ENCODE data around the gene TMEM207.
"Not testable (repeated sequence)": the region's sequence is repeated elsewhere in the genome, so short reads cannot be mapped to it uniquely, and the experiment has no call there.

Gene TMEM207

DNA sequence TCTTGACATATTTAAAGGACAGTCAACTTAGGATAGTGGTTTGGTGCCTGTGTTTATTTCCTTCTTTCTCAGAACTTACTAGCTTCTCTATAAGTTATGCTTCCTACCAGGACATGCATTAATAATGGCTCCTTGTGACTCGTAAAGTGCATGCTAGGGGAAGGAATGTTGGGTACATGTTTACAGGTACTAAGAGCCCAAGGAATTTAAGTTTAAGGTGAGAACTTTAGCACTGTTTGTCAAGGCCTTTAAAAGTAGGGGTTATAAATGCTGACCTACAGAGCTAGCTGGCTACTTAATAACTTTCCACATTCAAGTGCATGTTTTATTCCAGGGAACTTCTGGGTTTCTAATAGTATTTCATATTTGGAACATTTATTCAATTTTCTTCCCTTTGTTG, at the start of gene TMEM207:
Gene TMEM207, minus strand, starts transcription at position 101 of the 400 bp plus-strand sequence. Its CDS starts 92 bp downstream, at position 9.
- no peak for DNase-seq

DNA sequence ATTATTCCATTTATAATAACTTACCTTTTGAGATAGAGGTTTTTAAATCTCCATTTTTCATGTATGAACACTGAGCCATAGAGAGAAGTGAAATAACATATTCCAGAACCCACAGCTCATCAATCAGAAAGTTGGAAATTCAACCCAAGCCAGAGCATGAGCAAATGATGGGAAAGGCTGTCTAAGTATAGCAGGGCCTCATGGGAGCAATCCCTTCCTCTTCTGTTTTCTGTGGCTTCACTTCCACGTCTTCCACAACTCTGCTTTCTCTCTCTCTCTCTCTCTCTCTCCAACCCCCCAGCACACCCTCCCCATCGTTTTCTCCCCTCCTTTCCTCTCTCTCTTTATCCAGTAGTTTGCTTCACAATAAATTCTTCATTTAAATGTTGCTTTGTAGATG, 49.4 kb upstream of the TMEM207 start:
- no peak for DNase-seq

DNA sequence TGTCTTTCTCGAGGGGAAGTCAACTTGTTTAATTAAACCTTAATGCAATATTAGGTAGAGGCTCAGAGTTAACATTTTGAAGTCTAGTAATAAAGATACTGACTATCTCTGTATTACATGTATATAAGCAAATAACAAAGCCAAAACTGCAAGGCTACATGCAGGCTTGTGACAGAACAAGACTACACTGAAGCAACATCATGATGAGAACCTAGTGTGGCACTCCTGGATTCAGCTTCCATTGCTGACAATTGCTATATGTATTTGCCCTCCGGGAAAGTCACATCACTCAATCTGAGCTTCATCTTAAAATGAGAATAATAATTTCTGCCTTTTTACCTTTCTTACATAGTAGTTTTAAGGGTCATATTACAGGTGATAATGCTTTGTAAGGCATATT, 48.6 kb upstream of the TMEM207 start:
- no peak for DNase-seq

DNA sequence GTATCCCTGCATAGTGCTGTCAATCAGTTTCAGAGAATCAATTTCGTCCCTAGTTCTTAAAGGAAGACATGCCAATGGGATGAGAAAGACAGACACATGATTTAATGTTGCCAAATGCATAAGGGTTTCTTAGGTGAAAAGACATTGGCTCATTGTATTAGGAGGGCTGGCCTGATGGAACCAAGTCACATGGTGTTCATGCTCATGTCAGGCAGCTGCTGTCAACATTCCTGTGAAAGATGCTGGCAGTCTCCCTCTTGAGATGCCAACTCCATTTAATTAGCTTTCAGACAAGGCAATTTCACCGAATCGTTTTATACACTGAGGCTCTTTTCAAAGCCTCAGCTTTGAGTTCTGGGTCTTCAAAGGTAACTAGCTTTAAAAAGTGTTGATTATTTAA, 48.1 kb upstream of the TMEM207 start:
- no peak for DNase-seq

DNA sequence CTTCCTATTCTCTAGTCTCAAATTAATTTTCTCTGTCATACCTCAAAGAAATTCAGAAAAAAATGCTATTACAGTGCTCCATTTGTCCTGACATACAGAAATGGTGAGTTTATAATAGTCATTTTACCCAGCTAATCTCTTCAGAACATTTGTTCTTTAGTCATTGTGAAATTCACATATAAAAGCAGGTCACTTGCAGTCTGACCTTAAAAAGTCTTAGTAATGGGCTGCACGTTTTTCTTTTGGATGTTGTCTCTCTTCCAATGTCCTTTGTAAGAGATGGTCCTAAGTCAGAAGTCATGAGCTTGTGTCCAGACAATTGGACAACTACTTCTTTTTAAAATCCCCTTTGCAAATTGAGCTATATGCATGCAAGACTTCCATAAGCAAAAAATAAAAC, 47.2 kb upstream of the TMEM207 start:
- DNase-seq: no peak

DNA sequence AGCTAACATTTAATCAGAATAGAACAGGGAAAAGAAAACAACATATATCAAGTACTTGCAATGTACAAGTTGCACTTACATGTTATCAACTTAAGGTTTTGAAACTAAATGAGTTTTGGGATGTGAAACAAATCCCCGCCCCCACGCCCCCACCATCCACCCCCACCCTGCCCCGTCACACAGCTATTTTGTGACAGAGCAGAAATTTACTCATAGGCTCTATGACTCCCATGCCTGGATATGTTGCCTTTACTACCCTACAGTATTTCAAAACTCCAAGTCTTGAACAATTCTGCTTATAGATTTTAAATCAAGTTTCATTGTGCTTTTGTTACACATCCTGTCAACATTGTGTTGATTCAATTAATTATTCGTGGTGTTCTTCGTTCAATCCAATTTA, 46.1 kb upstream of the TMEM207 start:
- DNase-seq: no peak

DNA sequence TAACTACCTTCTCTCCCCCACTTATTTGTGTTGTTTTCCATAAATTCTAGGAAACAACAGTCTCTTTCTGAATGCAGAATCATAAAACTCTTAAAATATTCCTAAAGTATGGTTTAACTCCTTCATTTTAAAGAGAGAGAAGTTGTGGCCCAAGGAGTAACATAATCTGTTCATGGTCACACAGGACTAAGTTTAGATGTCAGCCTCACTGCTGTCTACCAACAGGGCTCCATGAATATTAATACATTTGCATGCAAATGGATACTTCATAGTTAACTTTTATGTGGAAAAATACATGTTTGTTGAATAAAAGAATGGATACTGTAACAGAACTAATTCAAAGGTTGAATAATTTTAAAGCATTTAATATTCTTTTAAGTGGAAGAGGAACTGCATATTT, 45.7 kb upstream of the TMEM207 start:
- DNase-seq: no peak

DNA sequence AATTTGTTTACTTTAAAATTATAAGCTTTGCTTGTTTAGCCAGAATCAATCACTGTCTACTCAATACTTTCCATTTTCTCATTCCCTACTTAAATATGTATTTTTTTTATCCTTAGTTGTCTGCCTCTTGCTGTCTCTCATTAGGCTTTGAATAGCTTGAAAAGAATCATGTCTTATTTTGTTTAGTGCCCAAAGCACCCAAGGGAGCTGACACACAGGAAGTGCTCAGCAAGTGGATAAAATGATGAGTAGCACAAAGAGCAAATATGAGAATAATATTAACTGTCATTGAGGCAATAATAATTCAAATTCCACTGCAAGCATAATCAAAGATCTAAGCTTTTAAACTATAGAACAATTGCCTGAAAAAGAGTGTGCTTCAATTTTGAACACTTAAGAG, 45.2 kb upstream of the TMEM207 start:
- no peak for DNase-seq

DNA sequence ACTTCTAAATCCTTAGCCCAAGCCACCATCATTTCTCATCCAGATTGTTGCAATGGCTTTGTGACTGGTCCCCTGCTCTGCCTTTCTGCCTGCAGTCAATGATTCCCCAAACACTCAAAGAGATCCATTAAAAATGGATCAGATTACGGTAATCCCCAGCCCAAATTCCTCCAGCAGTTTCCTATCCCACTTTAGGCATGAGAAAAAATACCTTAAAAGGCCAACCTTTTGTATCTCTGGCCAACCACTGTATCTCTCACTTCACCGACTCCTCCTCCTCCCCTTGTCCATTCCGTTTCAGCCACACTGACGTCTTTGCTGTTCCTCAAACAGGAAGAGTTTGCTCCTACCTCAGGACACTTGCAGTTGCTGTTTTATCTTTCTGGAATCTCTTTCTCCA, 43.3 kb upstream of the TMEM207 start:
- DNase-seq: no peak

DNA sequence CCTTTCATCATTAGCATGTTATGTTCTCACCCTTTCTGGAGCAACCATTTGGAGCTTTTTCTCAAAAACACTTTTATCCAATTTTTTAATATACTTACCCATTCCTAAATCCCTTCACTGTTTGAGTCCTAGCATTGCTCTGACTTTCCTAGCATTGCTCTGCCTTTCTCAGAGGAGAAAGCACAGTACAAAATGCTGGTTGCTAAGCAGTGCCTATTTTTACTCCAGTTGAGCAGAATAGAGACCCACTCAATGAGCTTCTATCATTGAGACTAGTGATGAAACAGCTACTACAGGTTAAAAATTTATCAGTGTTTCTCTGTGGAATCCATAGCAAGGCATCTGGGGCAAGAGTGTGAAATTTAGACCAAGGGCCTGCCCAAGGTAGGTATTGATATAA, 42.4 kb upstream of the TMEM207 start:
- no peak for DNase-seq

DNA sequence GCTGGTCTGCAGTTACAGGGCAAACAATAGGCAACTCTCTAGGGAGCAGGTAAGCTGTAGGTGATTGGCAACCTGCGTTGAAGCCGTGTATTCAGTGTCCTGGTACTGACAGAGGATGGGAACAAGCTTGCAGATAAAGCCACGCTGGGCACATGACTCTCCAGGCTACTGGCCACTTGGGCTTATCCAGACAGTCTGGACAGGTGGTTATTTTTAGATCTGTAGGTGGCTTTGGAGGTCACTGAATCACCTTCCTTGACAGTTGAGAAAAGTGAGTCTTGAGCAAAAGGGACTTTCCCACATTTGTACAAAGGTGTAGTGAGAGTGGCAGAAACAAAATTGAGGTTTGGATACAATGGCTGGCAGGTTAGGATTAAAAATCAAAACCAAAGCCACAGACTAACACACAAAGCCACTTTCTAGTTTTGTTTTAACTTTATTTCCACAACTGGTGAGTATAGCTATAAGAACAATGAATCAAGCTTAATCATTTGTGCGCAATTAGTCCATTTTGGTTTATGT, 41.9 kb upstream of the TMEM207 start:
- DNase-seq: no peak

DNA sequence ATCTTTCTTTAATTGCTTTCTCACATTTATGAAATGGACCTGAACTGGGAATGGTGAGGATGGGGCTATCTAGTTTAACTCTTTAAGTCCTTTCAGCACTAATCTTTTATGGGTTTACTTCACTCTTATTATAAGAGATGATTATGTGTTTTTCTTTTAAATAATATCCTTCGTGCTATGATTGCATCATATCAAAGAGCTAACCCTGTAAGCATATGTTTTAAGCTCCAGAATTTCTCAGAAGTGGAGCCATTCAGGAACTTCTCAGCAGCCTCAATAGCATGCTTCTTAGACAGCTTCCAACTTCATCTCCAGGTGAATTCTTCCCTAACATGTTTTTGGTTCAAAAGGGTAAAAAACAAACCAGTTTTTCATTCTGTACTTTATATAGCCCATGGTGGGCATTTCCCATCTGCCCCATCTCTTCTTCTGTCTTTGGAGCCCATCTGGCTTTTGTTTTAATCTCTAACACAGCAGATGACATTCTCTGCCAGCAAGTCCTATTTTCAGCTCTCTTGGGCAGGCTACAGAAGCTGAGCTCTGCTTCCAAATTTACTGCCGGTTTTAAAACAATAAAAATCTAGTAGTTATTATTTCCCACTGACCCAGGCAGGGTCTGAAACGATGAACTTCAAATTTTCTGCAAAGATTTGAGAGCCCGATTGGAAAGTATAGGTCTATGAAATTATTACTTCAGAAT, 37.4 kb upstream of the TMEM207 start:
- DNase-seq: no peak

DNA sequence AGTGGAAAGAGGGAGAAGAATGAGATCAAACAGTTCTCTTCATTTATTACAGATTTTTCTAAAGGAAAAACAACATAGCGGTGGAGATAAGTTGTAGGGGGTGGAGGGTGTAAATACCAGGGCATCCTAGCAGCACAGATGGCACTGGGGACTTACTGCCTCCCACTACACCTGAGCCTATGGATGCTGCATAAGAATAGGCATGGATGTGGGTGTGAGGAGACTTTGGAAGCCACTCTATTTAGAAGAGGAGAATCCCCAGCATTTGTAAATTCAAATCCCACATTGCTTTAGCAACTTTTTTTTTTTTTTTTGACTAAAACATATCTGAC, 36.8 kb upstream of the TMEM207 start:
- DNase-seq: no peak

DNA sequence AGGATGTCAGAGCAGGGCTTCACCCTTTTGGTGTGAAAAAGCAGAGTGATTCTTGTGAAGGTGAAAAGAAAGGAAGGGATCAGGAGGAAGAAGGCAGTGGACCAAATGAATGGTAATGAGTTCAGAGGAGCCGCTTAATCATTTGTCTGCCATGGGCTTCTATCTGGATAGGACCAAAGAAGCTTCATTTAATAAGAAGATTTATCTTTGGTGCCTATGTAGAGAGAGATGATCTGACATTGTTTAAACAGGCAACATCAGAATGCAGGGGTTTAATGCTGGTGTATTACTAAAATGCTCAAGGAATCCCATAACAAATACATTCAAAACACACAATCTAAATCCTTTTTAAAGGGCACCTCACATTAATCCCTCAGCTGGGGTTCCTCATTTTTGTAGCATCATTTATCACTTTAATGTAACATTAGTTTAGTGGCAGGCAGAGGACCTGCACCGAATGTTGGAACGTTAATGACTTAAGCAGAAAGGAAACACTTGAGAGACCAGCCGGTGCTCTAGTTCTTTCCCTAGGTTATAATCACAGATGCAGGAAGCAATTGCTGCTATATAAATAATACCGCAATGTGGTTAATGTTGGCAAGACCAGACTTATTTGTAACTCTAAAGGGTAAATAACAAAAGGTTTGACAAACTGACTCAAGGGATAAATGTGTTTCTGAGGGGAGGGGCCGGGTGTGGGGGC, 36.3 kb upstream of the TMEM207 start:
- DNase-seq: no peak

DNA sequence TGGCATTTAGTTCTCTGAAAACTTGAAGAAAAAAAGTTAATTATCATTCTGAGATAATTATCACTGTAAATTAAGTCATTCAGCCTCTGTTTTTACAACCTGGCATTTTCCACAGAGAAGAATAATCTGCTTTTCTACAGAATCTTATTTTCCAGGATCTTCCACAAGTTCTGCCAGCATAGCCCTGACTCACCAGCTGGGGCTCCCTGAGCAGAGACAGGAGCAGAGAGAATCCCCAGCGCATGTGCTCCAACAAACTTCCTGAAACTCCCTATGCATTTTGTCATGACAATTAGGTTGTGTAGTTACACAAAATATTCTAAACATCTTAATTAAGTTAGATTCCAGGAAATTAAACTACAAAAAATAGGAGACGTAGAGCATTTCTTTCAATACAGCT, 32.1 kb upstream of the TMEM207 start:
- DNase-seq: no peak

DNA sequence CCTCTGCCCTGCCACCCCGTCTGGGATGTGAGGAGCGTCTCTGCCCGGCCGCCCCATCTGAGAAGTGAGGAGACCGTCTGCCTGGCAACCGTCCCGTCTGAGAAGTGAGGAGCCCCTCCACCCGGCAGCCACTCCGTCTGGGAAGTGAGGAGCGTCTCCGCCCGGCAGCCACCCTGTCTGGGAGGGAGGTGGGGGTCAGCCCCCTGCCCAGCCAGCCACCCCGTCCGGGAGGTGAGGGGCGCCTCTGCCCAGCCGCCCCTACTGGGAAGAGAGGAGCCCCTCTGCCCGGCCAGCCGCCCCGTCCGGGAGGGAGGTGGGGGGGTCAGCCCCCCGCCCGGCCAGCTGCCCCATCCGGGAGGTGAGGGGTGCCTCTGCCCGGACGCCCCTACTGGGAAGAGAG, 23.6 kb upstream of the TMEM207 start:
- not testable (repeated sequence) for DNase-seq

DNA sequence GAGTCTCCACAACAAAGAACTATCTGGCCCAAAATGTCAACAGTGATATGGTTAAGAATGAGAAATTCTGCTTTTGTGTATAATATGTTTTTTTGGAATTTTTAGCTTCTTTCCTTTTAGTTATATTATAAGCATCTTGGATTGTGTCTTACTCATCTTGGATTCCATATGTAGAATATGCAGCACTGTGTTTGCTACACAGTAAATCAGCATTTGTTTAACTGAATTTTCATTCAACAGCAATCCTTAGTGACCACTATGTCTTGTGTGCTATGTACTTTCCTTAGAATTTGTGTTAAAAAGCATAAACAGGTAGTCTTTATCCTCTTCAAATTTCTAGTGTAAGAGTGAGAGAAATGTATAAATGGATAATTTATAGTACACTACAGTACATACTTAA, 18.2 kb upstream of the TMEM207 start:
- DNase-seq: no peak

DNA sequence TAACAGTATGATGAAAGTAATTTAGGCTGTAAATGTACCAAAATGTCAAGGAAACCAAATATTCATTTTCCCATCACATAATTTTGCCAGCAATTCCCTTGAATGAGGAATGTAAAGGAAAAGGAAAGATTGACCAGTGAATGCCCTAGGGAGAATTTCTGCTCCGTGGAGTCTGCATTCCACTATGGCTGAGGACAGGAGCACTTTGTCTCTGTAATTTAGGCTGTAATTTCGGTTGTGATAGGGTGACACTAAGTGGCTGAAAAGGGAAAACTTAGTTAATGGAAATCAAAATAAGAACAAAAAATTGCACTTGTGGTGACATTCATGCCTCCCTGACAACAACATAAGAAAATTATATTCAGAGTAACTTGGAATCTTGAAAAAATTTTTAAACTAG, 8.3 kb upstream of the TMEM207 start:
- DNase-seq: no peak

DNA sequence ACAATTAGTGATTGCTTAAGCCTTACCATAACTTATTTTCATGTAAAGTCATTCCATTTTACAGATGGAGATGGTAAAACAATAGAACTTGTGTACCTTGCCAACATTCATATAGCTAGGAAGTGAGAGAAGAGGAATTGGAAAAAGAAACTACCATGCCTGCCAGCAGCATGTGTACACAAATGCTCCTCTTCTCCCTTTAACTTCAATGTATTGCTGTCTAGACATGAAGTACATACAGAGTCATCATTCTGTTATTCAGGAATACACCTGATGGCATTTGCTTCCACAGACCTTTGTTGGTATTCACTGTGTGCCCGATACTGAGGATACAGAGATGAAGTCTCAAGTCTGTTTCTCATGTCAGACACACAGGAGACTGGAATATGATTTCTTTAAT, 7.1 kb upstream of the TMEM207 start:
- DNase-seq: no peak

DNA sequence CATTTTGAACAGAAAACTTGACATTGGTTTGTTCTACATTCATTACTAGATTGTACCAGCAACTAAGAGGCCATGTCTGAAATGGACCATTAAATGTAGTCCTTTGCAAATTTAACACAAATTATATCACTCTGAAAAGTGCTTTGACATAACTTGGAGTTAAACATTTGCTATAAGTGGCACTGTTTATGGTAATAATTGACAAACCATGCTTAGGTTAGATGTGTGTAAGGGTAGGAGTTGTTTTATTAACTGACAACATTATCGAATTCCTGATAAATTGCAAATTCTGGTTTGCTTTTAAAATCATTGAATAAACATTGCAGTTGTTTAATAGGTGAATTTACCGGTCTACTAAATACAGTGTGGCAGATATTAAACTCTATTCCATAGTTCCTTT, 6.1 kb upstream of the TMEM207 start:
- DNase-seq: no peak

DNA sequence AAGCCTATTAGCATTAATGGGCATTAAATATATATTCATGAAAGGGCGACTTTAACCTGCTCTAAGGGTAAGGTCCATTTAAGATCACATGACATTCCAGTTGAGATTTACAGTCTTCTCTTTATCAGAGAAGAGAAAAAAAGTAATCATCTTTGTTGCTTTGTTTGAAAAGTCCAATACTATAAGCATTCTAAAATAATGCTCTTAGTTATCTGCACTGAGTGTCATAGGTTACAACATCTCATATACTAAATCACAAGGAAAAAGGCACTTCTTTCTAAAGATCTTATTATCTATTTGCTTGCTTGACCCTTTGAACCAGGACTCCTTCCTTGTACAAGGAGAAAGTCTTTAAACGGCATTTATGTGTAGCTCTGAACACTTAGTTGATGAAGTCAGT, 1.4 kb downstream of the TMEM207 start:
- no peak for DNase-seq

DNA sequence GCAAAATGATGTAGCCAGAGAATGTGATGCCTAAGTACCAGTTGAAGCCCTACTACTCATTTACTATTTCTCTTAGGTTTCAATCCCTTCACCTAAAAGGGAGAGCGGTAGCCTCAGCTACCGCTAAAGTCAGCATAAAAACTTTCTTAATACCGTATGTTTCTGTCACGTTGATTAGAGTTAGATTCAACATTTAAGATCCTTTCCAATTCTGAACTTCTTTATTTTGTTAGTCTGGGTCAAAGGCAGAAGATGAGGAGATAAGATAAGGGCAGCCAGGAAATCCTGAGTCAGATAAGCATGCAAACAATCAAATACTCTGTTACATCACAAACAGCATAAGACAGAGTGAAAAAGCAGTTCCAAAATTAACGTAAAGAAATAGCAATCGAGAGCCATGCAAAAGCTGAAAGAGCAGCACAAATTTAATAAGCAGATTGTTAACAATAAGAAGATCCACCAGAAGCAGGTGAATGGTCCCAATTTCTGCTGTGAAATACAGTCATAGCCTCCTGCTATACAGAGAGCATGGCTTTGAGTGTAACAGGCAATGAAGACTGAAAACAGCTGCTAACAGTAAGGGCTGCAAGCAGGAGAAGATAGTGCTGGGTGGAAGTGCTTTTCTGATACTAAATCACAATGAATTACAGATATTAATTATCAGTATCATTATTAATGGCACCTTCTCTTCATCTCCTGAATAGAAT, 3.0 kb downstream of the TMEM207 start:
- DNase-seq: no peak

DNA sequence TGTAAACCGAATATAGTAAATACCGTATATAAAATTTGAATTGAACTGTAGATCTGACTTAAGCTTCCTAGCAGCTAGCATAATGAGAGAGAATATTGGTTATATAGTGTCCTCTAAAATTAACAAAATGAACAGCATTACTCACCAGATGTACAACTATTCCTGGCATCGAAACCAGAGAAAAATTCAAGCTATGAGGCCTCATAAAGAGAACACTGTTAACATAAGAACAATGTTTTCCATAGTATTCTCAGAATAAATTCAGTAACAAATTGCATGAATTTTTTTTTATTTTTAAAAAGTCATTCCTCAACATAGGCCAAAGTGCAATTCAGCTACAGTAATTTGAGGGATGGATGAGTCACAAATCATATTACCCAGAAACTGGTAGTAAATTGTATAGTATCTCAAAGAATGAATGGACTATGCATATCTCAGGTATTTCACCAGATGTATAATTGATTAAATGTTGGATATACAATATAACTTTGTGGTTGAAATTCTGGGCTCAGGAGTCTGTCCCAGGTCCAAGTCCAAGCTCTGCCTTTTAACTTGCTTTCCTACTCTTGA, 5.0 kb downstream of the TMEM207 start:
- no peak for DNase-seq

DNA sequence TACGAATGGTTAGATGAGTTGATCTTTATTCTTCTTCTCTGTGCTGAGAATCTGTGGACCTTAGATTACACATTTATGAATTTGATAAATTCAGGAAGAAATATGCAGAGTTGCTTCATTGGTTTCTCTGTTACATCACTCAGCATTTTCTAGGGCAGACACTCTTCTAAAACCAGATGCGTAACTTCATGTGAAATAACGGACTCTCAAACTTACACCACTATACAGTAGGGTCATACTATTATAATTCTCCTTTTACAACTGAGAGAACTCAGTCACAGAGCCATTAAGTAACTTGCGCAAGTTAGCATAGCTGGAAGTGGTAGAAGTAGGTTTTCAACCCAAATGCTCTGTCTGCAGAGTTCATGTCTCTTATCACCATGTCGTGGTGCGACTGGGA, 5.7 kb downstream of the TMEM207 start:
- DNase-seq: no peak

Data from 8988T (cell line).